Astrocyte of the cerebellum (primary cell): ENCODE results near the gene TPP1.

Experiments
- DNase-seq: peaks from one replicate; pipeline ENCODE4 v3.0.0-alpha.2; 2011; ENCODE audit warnings: low read depth
- H3K4me3 ChIP-seq: 2 replicates; pipeline ENCODE4 v1.5.1; 2011; ENCODE audit warnings: mild to moderate bottlenecking, low read depth, low read length, moderate library complexity
- in situ Hi-C: cut with HindIII; loops from 2 replicates; pipeline ENCODE4 v1.10.0; 2017; ENCODE audit warnings: low sequenced_read_pairs
- TF ChIP-seq, protein P1 (sequence below): IDR thresholded peaks from 2 replicates; pipeline ENCODE4 v1.5.1; 2012; ENCODE audit warnings: low read length, low read depth, moderate library complexity, mild to moderate bottlenecking; ENCODE audit errors: missing control alignments

TPP1 gene

DNA sequence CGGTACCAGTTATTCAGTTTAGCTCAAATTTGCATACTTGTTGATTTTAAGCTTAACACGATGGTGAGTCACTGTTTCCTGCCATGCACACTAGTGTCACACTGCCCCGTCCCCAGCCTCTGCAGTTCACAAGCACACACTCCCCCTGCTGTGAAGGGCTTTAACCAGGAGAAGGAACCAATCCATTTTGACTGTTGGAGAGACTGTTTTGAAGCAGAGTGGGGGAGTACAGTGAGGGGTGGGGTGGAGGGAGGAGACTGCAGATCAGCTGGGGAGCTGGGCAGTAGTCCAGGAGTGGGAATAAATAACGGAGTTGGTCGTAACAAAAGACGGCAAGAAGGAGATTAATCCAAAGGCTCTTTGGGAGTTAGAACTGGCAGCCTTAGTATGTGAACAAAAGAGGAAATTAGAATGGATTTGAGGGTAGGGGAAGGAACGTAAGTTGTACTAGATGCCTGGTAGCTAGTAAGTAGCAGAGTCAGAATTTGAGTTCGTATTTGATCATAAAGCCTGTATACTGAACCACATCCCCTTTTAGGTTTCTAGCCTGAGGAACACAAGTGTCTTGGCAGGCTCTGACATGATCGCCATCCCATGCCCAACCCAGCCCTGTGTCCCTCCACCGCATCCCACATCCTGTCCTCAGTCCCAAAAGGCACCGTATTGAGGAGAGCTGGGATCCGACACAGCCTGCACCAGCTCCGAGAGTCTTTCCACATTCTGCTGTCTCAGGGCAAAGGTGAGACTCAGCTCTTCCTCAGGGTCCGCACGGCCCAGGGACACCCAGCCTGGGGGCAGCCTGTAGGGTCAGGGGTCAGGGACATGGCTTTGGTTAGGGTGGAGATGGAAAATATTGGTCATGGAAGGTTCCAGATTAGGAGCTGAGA, 862 bp downstream of the TPP1 start:
- H3K4me3 ChIP-seq, result peak overlapping the region; percentile 69
- TF ChIP-seq, protein P1, sequence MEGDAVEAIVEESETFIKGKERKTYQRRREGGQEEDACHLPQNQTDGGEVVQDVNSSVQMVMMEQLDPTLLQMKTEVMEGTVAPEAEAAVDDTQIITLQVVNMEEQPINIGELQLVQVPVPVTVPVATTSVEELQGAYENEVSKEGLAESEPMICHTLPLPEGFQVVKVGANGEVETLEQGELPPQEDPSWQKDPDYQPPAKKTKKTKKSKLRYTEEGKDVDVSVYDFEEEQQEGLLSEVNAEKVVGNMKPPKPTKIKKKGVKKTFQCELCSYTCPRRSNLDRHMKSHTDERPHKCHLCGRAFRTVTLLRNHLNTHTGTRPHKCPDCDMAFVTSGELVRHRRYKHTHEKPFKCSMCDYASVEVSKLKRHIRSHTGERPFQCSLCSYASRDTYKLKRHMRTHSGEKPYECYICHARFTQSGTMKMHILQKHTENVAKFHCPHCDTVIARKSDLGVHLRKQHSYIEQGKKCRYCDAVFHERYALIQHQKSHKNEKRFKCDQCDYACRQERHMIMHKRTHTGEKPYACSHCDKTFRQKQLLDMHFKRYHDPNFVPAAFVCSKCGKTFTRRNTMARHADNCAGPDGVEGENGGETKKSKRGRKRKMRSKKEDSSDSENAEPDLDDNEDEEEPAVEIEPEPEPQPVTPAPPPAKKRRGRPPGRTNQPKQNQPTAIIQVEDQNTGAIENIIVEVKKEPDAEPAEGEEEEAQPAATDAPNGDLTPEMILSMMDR, result no peak
- in situ Hi-C loops, result no loop called here
- DNase-seq, result peak; percentile 27

DNA sequence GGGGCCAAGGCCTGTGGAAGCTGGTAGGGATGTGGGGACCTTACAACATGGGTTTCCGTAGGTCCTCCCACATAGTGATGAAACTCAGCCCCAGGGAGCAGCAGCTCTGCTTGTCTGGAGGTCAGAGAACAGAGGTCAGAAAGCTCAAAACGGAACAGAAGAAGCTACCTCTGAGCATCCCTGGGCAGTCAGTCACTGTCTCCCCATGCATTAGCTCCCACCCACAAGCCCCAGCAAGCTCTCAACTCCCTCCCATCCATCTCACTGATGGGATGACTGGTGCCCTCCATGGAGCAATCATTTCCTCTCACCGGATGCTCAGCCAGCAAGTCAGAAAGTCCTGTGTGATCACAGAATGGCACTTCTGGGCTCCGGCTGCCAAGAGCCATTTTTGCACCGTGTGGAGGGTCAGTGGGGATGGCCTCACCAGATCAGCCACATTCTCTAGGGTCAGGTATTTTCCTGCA, 1.9 kb downstream of the TPP1 start:
- no peak for DNase-seq
- peak overlapping the region; percentile 69 for H3K4me3 ChIP-seq
- in situ Hi-C loops, result no loop called here
- TF ChIP-seq, protein P1, result no peak

DNA sequence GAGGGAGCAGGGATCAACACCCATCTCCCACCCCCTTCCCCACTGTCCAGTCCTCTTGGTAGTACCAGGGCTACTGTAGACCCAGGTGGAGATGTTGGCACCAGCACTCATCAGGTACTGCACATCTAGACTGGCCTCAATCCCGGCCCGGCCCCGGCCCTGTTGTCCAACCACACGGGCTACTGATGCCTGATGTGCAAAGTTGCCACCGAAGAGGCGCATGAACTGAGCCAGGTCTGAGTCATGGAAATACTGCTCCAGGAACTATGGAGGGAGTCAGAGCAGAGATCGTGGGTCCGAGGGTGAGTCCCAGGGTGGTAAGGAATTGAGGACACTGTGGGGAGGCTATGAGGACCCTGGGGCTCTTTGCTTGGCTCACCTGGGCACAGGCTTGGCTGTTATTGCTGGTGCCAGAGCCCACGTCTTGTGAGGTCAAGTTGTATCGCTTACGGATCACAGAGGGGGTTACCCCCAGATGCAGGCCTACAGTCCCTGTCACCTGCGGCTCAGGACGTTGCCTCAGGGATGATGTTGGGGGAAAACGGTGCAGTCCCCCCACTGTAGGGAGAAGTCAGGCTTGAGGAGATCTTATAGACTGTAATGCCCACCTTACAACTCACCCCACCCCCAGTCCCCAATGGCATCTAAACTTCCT, 2.5 kb downstream of the TPP1 start:
- in situ Hi-C loops, result no loop called here
- no peak overlapping the region for H3K4me3 ChIP-seq
- TF ChIP-seq, protein P1, result no peak
- no peak for DNase-seq

DNA sequence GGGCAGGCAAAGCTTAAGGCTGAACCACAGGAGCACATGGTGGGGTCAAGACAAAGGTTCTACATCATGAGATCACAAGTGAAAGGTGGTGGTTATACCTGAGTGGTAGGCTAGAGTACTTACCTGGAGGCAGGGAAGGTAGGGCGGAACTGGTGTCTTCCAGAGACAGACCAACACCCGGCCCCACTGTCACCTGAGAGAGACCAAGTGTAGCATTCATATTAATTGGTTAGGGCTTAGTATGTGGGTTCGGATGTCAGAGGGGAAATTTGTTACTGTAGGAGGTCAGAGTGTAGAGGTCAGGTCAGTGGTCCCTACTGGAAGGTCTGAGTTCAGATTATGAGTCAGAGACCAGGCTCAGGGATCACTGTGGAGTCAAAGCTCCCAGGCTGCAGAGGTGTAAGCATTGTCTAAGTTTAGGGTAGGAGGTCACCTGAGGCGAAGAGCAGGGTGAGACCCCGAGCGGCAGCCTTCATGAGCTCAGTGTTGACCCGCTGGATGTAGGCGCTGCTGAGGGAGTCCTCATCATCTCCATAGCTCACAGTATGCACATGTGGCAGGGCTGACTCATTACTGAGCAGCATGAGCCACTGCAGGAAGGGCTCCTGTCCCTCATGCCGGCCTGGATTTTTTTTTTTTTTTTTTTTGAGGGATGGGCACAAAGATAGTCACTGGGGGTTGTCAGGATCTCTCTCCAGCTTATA, 3.2 kb downstream of the TPP1 start:
- in situ Hi-C loops, result no loop called here
- DNase-seq, result no peak
- TF ChIP-seq, protein P1, result no peak
- no peak overlapping the region for H3K4me3 ChIP-seq

DNA sequence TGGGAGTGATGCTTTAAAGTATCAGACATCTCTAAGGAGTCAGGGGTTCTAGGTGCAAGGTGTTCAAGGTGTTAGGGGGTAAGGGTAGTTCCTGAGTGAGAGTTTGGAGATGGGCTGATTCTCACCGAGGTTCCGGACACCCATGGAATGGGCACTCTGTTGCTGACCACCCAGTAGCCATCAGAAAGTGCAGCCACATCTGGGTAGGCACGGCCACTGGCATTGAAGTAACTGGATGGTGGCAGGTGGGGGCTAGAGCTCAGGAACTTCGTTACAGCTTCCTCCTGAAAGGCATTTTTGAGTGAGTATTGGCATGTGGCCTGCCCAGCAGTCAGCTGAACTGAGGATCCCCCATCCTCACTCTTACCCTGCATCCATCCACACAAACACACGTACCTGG, 4.2 kb downstream of the TPP1 start:
- in situ Hi-C loops, result no loop called here
- TF ChIP-seq, protein P1, result no peak
- no peak overlapping the region for H3K4me3 ChIP-seq
- no peak for DNase-seq

DNA sequence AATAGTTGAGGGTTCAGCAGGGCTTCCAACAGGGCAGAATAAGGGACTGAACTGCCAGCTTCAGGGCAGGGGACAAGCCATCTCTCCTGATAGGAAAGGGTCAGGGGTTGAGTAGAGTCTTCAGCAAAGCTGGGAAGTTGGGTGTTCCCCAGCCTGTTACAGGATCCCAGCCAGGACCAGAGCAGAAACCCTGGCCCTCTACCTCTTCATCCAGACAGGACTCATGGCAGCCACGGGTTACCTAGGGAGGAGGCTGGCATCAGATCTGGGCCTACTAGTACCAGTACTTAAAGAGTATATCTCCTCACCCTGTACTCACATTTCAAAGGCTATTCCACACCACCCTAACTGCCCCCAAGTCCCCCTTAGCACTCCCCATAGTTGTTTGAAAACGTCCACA, 4.8 kb downstream of the TPP1 start:
- in situ Hi-C loops, result no loop called here
- no peak overlapping the region for H3K4me3 ChIP-seq
- TF ChIP-seq, protein P1, result no peak
- no peak for DNase-seq
